Astrocyte (in vitro differentiated cells and primary cell): ENCODE data around the gene PSPN. TPM values are rescaled to one million over a fixed set of nuclear protein-coding genes. Genes with fewer than 3 reads are reported as not detected.

Experiments used
- DNase-seq: peaks from one replicate; pipeline ENCODE4 v3.0.0-alpha.2; 2010; ENCODE audit warnings: low read depth
- FAIRE-seq: peaks from 2 replicates; lab custom pipeline; 2011; peaks lifted over from hg19 to GRCh38; lab: Jason Lieb, UNC
- H2AFZ ChIP-seq: 2 replicates; pipeline ENCODE4 v1.6.0; 2012; ENCODE audit warnings: low read depth, low read length, inconsistent platforms
- H3K27ac ChIP-seq: 2 replicates; pipeline ENCODE4 v1.5.1; 2011; ENCODE audit warnings: low read depth, low read length, inconsistent platforms
- H3K27me3 ChIP-seq: 2 replicates; pipeline ENCODE4 v1.6.0; 2011; ENCODE audit warnings: low read length, inconsistent platforms; ENCODE audit not compliant: insufficient read depth
- H3K36me3 ChIP-seq: 2 replicates; pipeline ENCODE4 v1.5.1; 2011; ENCODE audit warnings: low read length, inconsistent platforms; ENCODE audit not compliant: insufficient read depth
- H3K4me1 ChIP-seq: 2 replicates; pipeline ENCODE4 v1.5.1; 2011; ENCODE audit warnings: low read length, inconsistent platforms; ENCODE audit not compliant: insufficient read depth
- H3K4me2 ChIP-seq: 2 replicates; pipeline ENCODE4 v1.6.0; 2012; ENCODE audit warnings: low read length, inconsistent platforms
- H3K4me3 ChIP-seq: 2 replicates; pipeline ENCODE4 v1.5.1; 2011; ENCODE audit warnings: low read depth, mild to moderate bottlenecking, low read length, inconsistent platforms; ENCODE audit not compliant: insufficient read depth
- H3K79me2 ChIP-seq: 2 replicates; pipeline ENCODE4 v1.6.0; 2012; ENCODE audit warnings: mild to moderate bottlenecking, low read length, inconsistent platforms; ENCODE audit not compliant: insufficient read depth
- H3K9ac ChIP-seq: 2 replicates; pipeline ENCODE4 v1.6.0; 2012; ENCODE audit warnings: mild to moderate bottlenecking, low read length, inconsistent platforms
- H3K9me3 ChIP-seq: 2 replicates; pipeline ENCODE4 v1.5.1; 2012; ENCODE audit warnings: low read depth, mild to moderate bottlenecking, low read length, inconsistent platforms; ENCODE audit not compliant: insufficient read depth
- H4K20me1 ChIP-seq: 2 replicates; pipeline ENCODE4 v1.6.0; 2012; ENCODE audit warnings: low read length, inconsistent platforms; ENCODE audit not compliant: insufficient read depth
- H3K27ac Mint-ChIP-seq: one replicate; pipeline ENCODE4 v1.8.0; 2021; ENCODE audit warnings: mild to moderate bottlenecking, mixed read lengths; ENCODE audit not compliant: unreplicated experiment
- H3K27me3 Mint-ChIP-seq: one replicate; pipeline ENCODE4 v1.8.0; 2021; ENCODE audit warnings: low read depth, mixed read lengths; ENCODE audit not compliant: unreplicated experiment
- H3K36me3 Mint-ChIP-seq: one replicate; pipeline ENCODE4 v1.8.0; 2021; ENCODE audit warnings: low read depth, mixed read lengths; ENCODE audit not compliant: unreplicated experiment
- H3K4me1 Mint-ChIP-seq: one replicate; pipeline ENCODE4 v1.8.0; 2021; ENCODE audit warnings: low read depth, mixed read lengths; ENCODE audit not compliant: unreplicated experiment
- H3K4me3 Mint-ChIP-seq: one replicate; pipeline ENCODE4 v1.8.0; 2021; ENCODE audit warnings: mild to moderate bottlenecking, moderate library complexity, mixed read lengths; ENCODE audit not compliant: unreplicated experiment
- H3K9me3 Mint-ChIP-seq: one replicate; pipeline ENCODE4 v1.8.0; 2021; ENCODE audit warnings: mild to moderate bottlenecking, mixed read lengths; ENCODE audit not compliant: unreplicated experiment
- EZH2 ChIP-seq: IDR thresholded peaks from 2 replicates; pipeline ENCODE4 v1.6.1; 2012; ENCODE audit warnings: mild to moderate bottlenecking, low read length, inconsistent platforms; ENCODE audit not compliant: insufficient read depth
- total RNA-seq: library from RNA; stranded (reverse); gene quantifications from 2 replicates; pipeline ENCODE4 v1.2.1, GENCODE V29; 2021
- TF ChIP-seq, protein P1 (sequence below): IDR thresholded peaks from 2 replicates; pipeline ENCODE4 v1.5.1; 2011; ENCODE audit warnings: low read depth, mild to moderate bottlenecking, inconsistent platforms, low read length, moderate library complexity; ENCODE audit not compliant: insufficient read depth

Gene PSPN
- total RNA-seq, 1 donor from 2014 or later = 2.8 TPM

GRCh38 chr19:6359568-6360341 lies 16.0 kb downstream of the PSPN start:
- Histone ChIP-seq H3K27ac (no peak overlapping the region), H3K27me3 (no peaks in the 10 kb centered on the region), H3K9me3 (no peaks in the 10 kb centered on the region), H3K9ac (no peak overlapping the region), H3K79me2 (peaks cover 17% of the 10 kb centered on the region), H4K20me1 (no peaks in the 10 kb centered on the region), H2AFZ (no peak overlapping the region), H3K4me1 (peaks cover 4% of the 10 kb centered on the region), H3K4me3 (no peak overlapping the region), H3K36me3 (no peaks in the 10 kb centered on the region), H3K4me2 (no peak overlapping the region)
- Mint-ChIP-seq H3K27ac (no peak overlapping the region), H3K4me3 (peak overlapping the region; percentile 63), H3K4me1 (no peaks in the 10 kb centered on the region), H3K36me3 (peaks cover 5% of the 10 kb centered on the region), H3K9me3 (no peaks in the 10 kb centered on the region), H3K27me3 (no peaks in the 10 kb centered on the region)
- FAIRE-seq (no peak), DNase-seq (no peak)
- TF ChIP-seq, protein P1, sequence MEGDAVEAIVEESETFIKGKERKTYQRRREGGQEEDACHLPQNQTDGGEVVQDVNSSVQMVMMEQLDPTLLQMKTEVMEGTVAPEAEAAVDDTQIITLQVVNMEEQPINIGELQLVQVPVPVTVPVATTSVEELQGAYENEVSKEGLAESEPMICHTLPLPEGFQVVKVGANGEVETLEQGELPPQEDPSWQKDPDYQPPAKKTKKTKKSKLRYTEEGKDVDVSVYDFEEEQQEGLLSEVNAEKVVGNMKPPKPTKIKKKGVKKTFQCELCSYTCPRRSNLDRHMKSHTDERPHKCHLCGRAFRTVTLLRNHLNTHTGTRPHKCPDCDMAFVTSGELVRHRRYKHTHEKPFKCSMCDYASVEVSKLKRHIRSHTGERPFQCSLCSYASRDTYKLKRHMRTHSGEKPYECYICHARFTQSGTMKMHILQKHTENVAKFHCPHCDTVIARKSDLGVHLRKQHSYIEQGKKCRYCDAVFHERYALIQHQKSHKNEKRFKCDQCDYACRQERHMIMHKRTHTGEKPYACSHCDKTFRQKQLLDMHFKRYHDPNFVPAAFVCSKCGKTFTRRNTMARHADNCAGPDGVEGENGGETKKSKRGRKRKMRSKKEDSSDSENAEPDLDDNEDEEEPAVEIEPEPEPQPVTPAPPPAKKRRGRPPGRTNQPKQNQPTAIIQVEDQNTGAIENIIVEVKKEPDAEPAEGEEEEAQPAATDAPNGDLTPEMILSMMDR = no peak
- TF ChIP-seq EZH2 = no peak

GRCh38 chr19:6358003-6358402 lies 17.7 kb downstream of the PSPN start:
- H2AFZ ChIP-seq = no peak overlapping the region
- FAIRE-seq = no peak
- H3K27ac Mint-ChIP-seq = no peak overlapping the region

More at GRCh38 chr19:6358003-6358402, 17.7 kb downstream of the PSPN start:
- no peak for TF ChIP-seq EZH2
- TF ChIP-seq, protein P1 = no peak
- Mint-ChIP-seq H3K36me3 (no peaks in the 10 kb centered on the region), H3K9me3 (no peaks in the 10 kb centered on the region), H3K4me1 (no peaks in the 10 kb centered on the region), H3K4me3 (no peak overlapping the region), H3K27me3 (no peaks in the 10 kb centered on the region)
- Histone ChIP-seq H3K36me3 (no peaks in the 10 kb centered on the region), H3K27ac (no peak overlapping the region), H3K9me3 (no peaks in the 10 kb centered on the region), H3K4me3 (no peak overlapping the region), H3K4me1 (peaks cover 4% of the 10 kb centered on the region), H3K79me2 (peaks cover 12% of the 10 kb centered on the region), H3K4me2 (no peak overlapping the region), H3K9ac (no peak overlapping the region), H3K27me3 (no peaks in the 10 kb centered on the region), H4K20me1 (no peaks in the 10 kb centered on the region)
- no peak for DNase-seq
